CD4-positive, alpha-beta T cell treated with Interleukin-17A for 4 hours (primary cell): ENCODE results near the gene TBCE.
A peak's percentile ranks its signal among the peaks of the same experiment; 100 is the strongest.

ENCODE experiments used
- DNase-seq: peaks from one replicate; pipeline ENCODE4 v3.0.0-alpha.2; 2020; ENCODE audit warnings: mixed read lengths

The TBCE gene, protein sequence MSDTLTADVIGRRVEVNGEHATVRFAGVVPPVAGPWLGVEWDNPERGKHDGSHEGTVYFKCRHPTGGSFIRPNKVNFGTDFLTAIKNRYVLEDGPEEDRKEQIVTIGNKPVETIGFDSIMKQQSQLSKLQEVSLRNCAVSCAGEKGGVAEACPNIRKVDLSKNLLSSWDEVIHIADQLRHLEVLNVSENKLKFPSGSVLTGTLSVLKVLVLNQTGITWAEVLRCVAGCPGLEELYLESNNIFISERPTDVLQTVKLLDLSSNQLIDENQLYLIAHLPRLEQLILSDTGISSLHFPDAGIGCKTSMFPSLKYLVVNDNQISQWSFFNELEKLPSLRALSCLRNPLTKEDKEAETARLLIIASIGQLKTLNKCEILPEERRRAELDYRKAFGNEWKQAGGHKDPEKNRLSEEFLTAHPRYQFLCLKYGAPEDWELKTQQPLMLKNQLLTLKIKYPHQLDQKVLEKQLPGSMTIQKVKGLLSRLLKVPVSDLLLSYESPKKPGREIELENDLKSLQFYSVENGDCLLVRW

DNA sequence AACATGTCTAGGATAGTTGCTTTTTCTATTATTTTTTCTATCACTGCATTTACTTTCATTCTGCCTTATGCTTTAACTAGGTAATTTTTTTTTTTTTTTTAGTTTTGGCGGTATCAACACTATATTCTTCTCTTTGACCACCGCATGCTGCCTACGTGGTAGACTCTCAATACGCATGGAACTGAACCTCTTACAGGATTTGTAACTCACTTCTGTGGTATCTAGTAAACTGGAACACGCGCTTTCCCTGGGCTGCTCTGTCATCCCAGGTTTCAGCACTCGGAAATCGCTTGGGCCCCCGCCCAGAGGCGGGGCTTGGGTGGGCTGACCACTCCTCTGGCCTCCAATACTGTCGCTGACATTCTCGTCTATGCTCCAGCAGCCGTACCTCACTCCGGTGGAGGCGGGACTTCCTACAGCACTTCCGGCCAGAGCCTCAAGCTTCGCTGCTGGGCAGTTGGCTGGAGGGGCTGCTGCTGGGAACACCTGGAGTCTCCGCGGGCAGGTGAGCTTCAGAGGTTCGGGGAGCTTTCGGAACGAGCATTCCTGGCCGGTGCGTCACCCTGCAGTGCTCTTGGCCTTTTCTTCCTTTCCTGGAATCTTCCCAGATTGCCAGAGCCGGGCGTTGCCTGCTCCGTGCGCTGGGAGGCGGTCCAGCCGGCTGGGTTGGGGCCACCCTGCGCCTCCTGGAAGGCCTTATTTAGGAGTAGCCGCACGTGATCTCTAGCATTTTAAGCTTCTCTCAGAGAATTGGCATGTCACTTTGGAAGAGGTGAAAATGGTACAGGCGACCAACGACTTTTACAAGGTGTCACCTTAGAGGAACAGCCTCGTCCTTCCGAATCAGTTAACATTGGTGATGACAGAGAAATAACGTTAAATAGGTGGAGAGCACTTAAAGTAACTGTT, at the start of gene TBCE:
Gene TBCE (plus strand): TSS at position 428 of the 909 bp plus-strand sequence. CDS start 12,623 bp downstream, outside the sequence.
- DNase-seq = peak; percentile 91

DNA sequence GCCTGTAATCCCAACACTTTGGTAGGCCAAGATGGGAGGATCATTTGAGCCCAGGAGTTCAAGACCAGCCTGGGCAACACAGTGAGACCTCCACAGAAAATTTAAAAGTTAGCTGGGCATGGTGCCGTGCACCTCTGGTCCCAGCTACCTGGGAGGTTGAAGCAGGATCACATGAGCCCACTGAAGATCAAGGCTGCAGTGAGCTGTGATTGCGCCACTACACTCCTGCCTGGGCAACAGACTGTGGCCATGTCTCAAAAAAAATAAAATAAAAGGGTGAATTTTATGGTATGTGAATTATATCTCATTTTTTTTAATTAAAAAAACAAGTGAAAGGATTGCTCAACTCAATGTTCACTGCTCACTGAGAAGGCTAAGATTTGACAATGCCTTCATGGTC, 48.0 kb upstream of the TBCE start:
- DNase-seq = no peak

DNA sequence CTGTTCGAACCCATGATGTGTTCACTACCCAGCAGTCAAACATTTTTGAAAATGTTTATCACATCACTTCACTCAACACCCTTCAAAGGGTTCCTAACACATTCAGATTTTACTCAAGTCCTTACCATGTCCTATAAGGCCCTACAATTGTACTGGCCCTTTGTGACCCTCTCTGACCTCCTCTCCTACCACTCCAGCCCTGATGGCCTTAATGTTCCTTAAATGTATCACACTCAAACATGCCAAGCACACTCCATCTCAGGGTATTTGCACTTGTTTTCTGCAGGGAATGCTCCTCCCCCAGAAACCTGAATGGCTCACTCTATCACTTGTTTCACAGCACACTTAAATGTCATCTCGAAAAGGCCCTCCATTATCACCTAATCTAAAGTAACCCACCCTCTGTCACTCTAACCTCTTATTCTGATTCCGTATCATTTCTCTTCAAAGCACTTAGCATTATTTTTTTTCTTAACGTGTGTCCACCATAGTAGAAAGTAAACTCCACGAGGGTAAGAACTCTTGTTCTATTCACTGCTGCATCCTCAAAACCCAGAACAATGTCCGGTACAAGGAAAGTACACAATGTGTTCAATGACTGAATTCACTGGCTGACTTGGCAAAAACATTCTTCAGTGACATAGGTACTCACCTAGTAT, 46.6 kb upstream of the TBCE start:
- no peak for DNase-seq

DNA sequence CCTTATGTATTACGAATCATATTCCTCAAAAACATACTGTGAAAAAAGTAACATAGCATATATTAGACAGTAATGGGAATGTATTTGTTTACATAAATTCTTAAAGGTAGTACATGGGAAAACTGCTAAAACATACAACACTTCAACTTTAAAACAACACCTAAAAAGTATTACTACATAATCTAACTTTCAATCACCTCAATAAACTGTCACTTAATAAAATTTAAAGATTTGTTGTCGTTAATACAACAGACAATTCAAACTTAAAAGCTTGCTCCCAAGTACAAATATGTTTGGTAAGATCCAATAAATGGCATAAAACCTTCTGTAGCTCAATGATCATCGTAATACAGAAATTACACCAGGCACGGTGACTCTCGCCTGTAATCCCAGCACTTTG, 42.9 kb upstream of the TBCE start:
- DNase-seq = no peak

DNA sequence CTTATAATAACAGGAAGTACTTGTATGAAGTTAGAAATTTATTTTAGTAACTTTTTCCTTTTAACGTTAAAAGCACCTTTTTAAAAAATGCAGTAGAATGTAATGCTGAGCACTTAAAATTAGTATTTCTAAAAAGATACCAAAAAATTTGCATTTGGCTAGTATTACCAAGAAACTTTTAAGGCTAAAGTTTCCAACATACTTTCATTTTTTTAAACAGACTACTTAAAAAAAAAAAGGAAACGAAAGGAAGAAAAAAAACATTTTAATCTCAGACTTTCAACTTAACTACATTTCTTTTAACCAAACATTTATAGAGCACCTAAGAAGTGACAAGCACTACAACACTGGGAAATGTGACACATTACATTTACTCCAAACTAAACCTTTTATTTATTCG, 42.1 kb upstream of the TBCE start:
- no peak for DNase-seq

DNA sequence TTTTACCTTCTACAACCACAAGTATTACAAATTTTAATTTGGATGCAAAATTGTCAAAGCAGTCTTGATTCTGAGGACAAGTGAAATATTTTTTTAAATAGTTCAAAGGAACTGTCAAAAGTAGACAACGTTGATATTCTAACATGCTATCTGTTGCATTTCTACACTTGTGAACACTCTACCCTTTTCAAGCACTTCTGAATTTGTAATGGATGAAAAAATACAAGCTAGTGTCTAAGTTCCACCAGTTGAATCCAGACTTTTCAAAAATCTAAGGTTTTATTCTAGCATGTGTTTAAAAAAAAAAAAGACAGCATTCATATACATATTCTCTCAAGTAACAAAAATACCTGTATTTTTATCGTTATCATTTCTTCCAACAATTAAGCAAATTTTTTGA, 41.4 kb upstream of the TBCE start:
- DNase-seq = no peak

DNA sequence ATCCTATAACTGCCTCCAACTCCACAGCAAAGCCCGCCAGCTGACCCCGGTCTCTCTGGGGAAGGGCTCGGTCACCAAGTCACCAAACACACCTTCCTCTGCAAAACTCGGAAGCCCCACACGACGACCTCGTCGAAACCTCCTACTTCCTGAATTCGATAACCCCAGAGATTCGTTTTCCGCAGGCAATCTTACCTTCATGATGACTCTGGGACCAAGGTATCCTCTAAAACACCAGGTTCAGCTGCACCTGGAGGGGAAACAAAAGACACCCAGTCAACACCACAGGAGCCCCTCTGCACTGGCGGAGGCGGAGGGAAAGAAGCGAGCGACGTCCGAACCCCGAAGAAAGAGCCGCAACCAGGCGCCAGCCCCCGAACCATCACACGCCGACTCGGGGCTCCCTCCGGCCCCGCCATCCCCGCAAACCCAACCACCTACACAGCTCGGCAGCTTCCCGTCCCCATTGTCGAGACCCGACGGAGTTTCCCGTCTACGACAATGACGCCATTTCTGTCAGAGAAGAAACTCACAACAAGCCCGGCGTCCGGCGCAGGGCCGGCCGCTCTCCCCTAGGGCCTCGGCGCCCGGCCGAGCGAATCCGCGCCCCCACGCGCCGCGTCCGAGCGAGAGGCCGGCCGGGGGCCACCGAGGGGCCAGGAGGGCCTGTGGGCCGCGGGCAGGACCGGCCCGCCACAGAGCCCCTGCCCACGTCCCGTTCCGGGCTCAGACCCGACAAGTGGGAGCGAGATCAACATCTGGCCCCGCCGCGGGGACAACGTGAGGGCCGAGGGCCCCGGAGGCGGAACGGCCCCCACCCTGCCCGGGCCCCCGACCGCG, 40.3 kb upstream of the TBCE start:
- peak; percentile 62 for DNase-seq

DNA sequence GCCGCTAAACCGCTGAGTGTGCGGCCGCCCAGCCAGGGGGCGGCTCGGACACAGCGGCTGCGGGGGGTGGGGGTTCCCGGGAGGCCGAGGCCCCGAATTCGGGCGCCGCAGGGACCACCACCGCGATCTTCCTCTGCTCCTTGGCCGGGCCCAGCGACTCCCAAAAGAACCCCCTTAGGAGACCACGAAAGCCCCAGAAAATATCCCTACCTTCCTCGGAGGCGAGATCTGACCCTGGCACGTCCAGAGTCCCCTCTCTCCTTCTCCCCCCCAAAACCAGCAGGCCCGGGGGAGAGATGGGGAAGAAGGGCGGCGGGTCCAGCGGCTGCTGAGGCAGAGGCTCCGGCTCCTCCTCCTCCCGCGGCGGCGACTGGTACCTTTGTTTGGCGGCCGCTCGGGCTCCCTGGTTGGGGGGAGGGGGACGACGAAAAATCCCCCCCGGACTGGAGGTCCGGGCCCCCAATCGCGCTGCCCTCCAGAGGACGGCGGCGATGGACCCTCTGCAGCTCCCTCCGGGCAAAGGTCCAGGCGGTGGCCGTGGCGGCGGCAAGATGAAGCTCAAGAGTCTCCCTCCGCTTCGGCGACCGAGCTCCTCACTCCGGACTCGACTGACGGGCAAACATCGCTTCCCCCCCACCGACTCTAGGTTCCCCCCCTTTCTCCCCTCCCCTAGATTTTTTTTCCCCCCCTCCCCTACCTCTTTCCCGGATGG, 39.5 kb upstream of the TBCE start, which contains the start of gene ARID4B:
Gene ARID4B (minus strand): TSS at position 621 of the 712 bp plus-strand sequence. CDS start 1,260 bp downstream, outside the sequence.
- no peak for DNase-seq

DNA sequence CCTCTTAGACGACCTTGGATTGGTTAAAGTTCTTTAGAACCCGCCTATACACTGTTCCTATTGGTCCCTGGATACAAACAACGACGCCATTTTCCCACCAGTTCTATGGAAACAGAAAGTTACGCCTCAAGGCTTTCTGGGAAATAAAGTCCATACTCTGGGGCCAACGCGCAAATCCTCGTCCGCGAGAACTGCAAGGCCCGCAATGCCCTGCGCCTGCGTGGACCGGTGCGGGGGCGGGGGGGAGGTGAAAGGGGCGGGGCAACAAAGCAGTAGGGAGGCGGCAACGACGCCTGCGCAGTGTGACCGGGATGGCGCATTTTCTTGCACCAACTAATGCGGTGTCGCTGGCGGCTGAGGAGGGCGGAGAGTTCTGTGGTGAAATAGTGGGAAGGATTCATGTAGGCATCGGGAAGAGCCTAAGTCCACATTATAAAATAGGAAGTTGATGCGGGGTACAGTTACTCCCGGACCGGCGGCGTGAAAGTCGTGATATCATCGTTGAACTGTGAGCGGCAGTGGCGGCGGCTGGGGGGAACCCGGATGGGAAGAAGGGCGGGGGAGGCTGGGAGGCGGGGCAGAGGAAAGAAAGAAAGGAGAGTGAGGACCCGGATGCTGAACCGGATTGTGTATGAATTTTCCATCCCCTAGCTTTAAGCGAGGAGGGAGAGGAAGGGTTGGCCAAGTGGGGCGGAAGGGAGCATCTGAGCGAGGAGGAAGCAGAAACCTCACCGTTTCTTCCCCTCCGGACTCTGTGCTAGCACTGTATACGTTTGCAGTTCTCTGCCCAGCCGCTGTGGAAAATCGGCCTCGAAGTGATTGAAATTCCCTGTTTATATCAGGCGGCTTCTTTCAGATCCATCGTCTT, 38.7 kb upstream of the TBCE start, which contains the start of gene GGPS1:
Gene GGPS1 (plus strand): TSS at position 300 of the 868 bp plus-strand sequence. CDS start 6,695 bp downstream, outside the sequence.
- peak; percentile 99 for DNase-seq

DNA sequence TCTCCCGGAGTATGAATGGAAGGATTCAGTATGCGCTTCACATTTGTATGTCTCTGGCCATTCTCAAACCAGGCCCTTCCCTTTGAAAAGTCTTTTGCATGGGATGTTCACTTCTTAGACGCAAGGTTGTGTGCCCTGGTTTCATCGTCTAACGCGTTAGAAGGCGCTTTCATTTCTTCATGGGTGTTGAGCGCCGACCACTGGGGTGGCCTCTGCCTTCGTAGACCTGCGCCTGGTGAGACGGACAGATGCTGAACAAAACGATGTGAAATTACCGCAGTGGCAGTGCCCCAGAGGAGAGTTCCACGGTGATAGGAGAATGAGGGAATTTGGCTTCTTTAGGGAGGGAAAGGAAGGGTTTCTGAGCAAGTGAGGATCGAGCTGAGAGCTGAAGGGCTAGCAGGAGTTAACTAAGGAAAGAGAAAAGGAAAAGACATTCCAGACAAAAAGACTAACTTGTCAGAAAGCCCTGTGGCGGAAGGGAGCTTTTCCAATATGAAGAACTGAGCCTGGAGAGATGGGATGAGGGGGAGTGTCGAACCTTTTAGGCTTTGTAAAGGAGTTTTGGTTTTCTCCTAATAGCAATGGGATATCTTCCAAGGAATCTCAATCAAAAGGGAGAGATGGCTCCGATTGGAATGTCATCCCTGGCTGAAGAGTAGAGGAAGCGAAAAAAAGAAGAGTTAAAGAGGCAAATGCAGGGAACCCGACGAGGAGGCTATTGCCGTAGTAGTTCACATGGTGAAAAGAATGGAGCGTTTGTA, 37.9 kb upstream of the TBCE start:
- DNase-seq = peak; percentile 54

DNA sequence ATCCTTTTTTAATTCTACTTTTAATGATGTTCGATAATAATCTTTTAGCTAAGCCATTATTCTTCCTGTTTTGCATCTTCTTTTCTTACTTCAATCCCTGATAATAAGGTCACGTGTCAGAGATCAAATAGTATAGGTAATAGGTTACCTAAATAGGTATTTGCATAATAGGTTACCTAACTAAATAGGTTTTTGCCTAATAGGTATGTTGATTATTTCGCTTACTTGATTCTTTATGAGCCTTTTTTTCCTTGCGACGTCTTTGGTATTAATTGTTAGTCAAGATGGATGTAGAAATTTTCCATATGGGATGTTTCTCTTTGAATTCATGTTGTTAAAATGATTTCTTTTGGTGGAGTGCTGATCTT, 36.3 kb upstream of the TBCE start:
- no peak for DNase-seq

DNA sequence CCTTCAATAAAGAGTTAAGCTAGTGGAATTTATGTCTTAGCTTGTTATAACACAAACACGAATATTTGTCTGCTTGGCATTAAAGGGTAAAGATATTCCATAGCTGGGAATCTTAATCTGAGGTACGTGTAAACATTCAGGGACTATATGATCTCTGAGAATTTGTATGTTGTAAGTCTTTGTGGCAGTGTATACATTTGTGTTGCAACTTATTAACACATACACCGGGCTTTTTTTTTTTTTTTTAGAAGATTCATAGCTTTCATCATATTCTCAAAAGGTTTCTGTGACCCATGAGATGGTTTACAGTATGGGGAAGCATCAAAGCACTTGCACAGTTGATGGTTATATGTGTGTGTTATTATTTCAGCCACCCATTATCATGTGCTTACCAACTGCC, 35.8 kb upstream of the TBCE start:
- no peak for DNase-seq

DNA sequence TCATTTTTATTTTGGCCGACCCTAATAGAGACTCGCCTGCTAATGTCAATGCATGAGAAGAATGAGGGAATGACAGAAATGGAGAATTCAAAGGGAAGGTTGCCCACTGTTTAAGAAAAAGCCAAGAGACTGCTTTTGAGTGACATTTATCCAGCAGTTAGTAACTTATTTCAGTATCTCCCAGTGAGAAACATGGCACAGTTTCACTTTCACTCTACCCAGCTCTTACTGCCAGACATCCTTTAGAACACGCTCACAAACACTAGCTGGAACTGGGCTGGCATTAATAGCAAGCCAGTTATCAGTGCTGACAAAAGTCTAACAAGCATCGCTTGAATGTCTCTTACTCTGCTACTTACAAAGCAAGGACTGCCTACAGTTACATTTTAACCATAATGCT, 30.3 kb upstream of the TBCE start:
- DNase-seq = peak; percentile 20

DNA sequence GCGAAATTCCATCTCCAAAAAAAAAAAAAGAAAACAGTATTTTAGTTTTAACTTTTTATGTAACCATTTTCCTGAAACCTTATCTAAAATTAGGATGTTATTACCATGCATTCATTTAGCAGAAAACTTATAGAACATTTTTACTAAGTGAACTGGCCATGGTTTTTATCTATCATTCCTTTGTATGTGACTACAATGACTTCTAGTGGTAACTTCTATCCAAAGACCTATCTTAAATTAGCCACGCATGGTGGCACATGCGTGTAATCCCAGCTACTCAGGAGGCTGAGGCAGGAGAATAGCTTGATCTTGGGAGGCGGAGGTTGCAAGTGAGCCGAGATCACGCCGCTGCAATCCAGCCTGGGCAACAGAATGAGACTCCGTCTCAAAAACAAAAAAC, 27.5 kb upstream of the TBCE start:
- DNase-seq = no peak

DNA sequence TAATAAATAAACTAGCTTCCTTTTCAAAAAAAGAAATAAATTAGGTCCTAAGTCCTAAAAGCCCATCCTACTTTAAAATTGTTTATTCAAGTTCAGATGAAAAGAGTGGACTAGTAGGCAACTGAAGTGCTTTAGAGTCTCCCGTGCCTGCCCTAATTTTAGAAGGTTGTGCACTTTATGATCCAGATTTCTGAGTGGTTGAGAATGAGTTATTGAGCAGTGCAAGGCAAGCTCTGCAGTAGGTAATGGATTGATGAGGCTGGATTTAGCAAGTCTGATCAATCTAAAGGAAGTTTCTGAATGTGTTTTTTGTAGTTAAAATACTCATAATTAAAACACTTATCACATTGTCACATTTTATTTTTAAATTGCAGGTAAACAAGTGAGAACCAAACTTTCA, 25.9 kb upstream of the TBCE start:
- no peak for DNase-seq

DNA sequence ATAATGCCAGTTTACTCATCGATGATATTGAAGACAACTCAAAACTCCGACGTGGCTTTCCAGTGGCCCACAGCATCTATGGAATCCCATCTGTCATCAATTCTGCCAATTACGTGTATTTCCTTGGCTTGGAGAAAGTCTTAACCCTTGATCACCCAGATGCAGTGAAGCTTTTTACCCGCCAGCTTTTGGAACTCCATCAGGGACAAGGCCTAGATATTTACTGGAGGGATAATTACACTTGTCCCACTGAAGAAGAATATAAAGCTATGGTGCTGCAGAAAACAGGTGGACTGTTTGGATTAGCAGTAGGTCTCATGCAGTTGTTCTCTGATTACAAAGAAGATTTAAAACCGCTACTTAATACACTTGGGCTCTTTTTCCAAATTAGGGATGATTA, 25.2 kb upstream of the TBCE start:
- DNase-seq = no peak

DNA sequence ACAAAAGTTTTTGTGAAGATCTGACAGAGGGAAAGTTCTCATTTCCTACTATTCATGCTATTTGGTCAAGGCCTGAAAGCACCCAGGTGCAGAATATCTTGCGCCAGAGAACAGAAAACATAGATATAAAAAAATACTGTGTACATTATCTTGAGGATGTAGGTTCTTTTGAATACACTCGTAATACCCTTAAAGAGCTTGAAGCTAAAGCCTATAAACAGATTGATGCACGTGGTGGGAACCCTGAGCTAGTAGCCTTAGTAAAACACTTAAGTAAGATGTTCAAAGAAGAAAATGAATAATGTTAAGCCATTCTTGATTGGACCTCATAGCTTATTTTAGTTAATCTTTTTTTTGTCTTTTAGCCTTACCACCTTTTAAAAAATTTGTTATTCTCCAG, 24.8 kb upstream of the TBCE start:
- DNase-seq = no peak

DNA sequence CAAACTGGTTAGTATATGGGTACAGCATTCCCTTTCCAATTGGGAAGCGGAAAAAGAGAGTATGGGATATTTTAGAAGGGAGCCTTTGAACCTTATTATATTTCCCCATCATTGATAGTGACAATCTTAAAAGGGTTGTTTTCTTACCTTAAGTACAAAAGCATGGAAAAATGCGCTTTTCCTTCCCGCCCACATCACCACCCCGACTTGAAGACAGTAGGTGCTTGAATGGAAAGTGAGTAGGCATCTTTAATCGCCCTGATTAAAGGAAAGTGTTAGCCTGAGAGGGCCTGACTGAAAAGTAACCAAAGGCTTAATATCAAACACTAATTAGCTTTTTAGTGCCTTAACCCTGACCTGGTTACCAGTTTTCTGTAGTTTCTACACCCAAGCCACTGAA, 23.5 kb upstream of the TBCE start:
- DNase-seq = no peak

DNA sequence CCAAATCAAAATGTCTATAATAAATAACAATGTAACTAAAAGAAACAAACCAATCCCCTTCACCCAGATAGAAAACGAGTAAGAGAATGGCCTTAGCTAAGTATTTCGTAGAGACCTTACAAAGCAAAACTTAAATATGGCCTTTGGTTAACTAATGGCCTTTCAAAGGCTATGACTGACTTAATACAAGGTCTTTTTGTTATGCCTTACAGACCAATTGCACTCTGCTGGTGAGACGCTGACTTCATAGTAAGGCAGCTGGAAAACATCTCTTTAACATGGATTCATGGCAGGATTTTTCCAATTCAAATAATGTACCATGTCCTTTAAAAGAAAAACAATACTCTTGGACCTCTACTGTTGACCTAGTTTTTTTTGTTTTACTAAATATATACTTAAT, 15.8 kb upstream of the TBCE start:
- DNase-seq = no peak

DNA sequence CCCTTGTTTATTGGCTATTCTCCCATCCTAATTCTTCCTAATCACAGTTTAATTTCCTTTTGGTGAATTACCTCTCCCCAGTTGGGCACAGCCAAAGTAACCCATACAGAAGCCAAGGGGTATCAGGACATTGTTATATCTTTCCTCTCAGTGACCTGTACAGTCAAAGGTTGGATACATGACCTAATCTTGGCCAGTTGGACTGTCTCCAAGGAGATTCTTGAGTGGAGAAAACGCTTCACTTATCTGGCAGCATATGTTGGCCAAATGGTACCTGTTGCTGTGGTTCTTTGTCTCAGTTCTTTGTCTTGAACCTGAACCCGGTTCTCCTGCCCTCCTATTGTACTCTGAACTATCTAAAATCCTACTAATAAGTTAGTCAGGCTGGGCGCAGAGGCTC, 15.3 kb upstream of the TBCE start:
- no peak for DNase-seq
